ENCODE measurements around the gene RPH3AL.

RPH3AL gene

DNA sequence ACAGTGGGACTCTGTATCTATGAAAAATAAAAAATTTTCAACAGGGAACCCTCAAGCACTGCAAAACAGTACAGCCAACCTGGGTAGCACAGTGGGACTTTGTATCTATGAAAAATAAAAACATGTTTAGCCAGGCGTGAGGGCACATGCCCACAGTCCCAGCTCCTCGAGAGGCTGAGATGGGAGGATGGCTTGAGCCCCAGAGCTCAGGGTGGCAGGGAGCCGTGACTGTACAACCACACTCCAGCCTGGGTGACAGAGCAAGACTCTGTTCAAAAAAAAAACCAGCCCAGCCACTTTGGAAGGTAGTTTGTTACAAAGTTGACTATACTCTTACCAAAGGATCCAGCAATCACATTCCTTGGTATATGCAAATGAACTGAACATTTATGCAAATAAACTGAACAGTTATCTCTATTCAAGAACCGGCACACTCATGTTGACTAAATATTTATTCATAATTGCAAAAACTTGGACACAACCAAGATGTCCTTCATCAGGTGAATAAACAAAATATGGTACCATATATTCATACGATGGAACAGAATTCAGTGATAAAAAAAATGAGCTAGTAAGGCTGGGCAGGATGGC, 5.2 kb downstream of the RPH3AL start:
- DNase-seq (ENCODE audit: low read depth): no peak
- TF ChIP-seq MYC (IDR thresholded peaks at IDR 0.05; ENCODE audit: low read depth, low read length): no peak
- TF ChIP-seq, protein P1, sequence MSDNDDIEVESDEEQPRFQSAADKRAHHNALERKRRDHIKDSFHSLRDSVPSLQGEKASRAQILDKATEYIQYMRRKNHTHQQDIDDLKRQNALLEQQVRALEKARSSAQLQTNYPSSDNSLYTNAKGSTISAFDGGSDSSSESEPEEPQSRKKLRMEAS (IDR thresholded peaks at IDR 0.05; ENCODE audit: low read depth, low read length): no peak
- TF ChIP-seq POLR2A (IDR thresholded peaks at IDR 0.05; ENCODE audit: extremely low read depth, insufficient read length): no peak
- TF ChIP-seq, protein P2, sequence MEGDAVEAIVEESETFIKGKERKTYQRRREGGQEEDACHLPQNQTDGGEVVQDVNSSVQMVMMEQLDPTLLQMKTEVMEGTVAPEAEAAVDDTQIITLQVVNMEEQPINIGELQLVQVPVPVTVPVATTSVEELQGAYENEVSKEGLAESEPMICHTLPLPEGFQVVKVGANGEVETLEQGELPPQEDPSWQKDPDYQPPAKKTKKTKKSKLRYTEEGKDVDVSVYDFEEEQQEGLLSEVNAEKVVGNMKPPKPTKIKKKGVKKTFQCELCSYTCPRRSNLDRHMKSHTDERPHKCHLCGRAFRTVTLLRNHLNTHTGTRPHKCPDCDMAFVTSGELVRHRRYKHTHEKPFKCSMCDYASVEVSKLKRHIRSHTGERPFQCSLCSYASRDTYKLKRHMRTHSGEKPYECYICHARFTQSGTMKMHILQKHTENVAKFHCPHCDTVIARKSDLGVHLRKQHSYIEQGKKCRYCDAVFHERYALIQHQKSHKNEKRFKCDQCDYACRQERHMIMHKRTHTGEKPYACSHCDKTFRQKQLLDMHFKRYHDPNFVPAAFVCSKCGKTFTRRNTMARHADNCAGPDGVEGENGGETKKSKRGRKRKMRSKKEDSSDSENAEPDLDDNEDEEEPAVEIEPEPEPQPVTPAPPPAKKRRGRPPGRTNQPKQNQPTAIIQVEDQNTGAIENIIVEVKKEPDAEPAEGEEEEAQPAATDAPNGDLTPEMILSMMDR (IDR thresholded peaks at IDR 0.05; ENCODE audit: low read depth, low read length): no peak

DNA sequence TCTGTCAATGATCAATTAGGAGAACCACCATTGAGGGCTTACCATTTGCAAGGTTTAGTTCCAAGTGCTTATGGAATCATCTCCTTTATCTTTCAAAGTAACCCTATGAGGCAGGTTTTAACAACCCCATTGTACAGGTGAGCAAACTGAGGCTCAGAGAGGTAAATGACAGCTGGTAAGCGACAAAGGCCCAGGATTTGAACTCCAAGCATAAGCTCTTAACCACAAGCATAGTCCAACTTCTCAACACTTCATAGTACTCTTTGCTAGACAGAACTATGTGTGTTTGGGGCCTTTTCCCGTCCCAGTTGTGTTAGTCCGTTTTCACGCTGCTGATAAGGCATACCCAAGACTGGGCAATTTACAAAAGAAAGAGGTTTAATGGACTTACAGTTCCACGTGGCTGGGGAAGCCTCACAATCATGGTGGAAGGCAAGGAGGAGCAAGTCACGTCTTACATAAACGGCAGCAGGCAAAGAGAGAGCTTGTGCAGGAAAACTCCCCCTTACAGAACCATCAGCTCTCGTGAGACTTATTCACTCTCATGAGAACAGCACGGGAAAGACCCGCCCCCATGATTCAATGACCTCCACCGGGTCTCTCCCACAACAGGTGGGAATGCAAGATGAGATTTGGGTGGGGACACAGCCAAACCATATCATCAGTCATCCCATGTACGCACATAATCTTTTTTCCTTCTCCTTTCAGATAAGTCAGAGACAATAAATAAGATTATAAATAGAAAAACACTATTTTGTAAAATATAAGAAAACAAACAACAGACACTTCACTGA, 6.4 kb downstream of the RPH3AL start:
- DNase-seq (ENCODE audit: low read depth): no peak
- no peak overlapping the region for H3K4me3 ChIP-seq (ENCODE audit: low read depth, low read length)
- TF ChIP-seq, protein P2 (IDR thresholded peaks at IDR 0.05; ENCODE audit: low read depth, low read length): no peak
- TF ChIP-seq POLR2A (IDR thresholded peaks at IDR 0.05; ENCODE audit: extremely low read depth, insufficient read length): no peak
- no peak for TF ChIP-seq MYC (IDR thresholded peaks at IDR 0.05; ENCODE audit: low read depth, low read length)
- TF ChIP-seq, protein P1 (IDR thresholded peaks at IDR 0.05; ENCODE audit: low read depth, low read length): no peak

More for the DNA sequence above, 5.2 kb downstream of the RPH3AL start:
- no peak overlapping the region for H3K4me3 ChIP-seq (ENCODE audit: low read depth, low read length)

DNA sequence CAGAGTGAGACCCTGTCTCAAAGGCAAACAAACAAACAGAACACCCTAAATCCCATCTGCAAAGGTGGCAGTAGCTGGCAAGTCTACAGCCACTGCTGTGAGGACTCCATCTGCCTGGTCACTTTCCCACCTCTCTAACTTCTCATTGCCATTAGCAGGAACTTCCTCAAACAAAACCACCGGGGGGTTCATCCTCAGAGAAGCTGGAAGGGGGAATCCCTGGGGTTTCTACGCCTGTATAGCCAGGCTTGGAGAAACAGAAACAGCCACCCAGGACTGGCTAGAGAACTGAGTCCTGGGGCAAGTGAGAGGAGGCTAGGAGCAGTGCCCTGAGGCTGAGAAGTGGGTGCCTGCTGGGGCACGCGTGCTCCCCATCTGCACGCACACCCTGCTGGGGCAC, 7.3 kb downstream of the RPH3AL start:
- no peak overlapping the region for H3K4me3 ChIP-seq (ENCODE audit: low read depth, low read length)
- TF ChIP-seq, protein P1 (IDR thresholded peaks at IDR 0.05; ENCODE audit: low read depth, low read length): no peak
- TF ChIP-seq MYC (IDR thresholded peaks at IDR 0.05; ENCODE audit: low read depth, low read length): no peak
- TF ChIP-seq, protein P2 (IDR thresholded peaks at IDR 0.05; ENCODE audit: low read depth, low read length): no peak
- no peak for TF ChIP-seq POLR2A (IDR thresholded peaks at IDR 0.05; ENCODE audit: extremely low read depth, insufficient read length)
- DNase-seq (ENCODE audit: low read depth): no peak

DNA sequence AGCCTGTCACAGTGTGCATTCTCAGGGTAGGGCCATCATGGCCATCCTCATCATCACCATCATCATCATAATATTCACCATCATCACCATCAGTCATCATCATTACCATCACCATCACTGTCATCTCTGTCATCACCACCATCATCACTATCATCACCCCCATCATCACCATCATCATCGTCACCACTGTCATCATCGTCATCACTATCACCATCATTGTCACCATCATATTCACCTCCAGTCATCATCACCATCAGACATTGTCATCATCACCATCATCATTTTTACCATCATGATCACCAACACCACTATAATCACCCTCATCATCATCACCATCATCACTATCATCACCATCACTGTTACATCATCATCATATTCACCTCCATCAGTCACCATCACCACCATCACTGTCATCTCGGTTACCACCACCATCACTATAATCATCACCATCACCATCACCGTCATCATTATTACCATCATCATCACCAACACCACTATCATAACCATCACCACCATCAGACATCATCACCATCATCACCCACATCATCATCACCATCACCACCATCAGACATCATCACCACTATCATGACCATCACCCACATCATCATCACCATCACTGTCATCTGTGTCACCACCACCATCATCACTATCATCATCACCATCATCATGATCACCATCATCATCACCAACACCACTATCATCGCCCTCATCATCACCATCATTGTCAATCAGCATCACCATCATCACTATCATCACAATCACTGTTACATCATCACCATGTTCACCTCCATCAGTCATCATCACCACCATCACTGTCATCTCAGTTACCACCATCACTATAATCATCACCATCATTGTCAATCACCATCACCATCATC, 8.5 kb downstream of the RPH3AL start:
- TF ChIP-seq, protein P1 (IDR thresholded peaks at IDR 0.05; ENCODE audit: low read depth, low read length): no peak
- TF ChIP-seq MYC (IDR thresholded peaks at IDR 0.05; ENCODE audit: low read depth, low read length) (no peak), POLR2A (IDR thresholded peaks at IDR 0.05; ENCODE audit: extremely low read depth, insufficient read length) (no peak)
- TF ChIP-seq, protein P2 (IDR thresholded peaks at IDR 0.05; ENCODE audit: low read depth, low read length): no peak
- DNase-seq (ENCODE audit: low read depth): no peak
- H3K4me3 ChIP-seq (ENCODE audit: low read depth, low read length): no peak overlapping the region

DNA sequence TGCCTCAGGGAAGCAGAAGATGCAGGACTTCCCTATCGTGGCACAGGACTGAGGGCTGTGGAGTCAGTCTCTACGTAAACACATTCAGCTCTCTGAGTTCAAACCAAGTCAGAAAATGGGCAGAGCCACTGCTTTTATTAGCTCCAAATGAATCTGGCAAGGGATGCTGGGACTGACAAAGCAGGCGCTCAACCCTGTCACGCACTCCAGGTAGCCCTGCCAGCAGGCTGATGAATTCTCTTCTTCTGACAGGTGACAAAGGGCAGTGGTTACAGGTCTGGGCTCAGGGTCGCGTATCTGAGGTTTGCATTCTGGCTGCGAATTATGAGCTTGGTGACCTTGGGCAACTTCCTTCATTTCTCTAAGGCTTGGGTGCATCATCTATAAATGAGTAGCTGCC, 9.4 kb downstream of the RPH3AL start:
- TF ChIP-seq, protein P1 (IDR thresholded peaks at IDR 0.05; ENCODE audit: low read depth, low read length): no peak
- TF ChIP-seq POLR2A (IDR thresholded peaks at IDR 0.05; ENCODE audit: extremely low read depth, insufficient read length) (no peak), MYC (IDR thresholded peaks at IDR 0.05; ENCODE audit: low read depth, low read length) (no peak)
- TF ChIP-seq, protein P2 (IDR thresholded peaks at IDR 0.05; ENCODE audit: low read depth, low read length): no peak
- no peak overlapping the region for H3K4me3 ChIP-seq (ENCODE audit: low read depth, low read length)
- DNase-seq (ENCODE audit: low read depth): no peak

All from NB4 (cell line).